ENCODE measurements around the gene NAA35.
"Not testable (repeated sequence)": the region's sequence is repeated elsewhere in the genome, so short reads cannot be mapped to it uniquely, and the experiment has no call there.

The NAA35 gene

GRCh38 chr9:86043999-86044398 is 103.1 kb downstream of the NAA35 start:
- TF ChIP-seq, protein P1, sequence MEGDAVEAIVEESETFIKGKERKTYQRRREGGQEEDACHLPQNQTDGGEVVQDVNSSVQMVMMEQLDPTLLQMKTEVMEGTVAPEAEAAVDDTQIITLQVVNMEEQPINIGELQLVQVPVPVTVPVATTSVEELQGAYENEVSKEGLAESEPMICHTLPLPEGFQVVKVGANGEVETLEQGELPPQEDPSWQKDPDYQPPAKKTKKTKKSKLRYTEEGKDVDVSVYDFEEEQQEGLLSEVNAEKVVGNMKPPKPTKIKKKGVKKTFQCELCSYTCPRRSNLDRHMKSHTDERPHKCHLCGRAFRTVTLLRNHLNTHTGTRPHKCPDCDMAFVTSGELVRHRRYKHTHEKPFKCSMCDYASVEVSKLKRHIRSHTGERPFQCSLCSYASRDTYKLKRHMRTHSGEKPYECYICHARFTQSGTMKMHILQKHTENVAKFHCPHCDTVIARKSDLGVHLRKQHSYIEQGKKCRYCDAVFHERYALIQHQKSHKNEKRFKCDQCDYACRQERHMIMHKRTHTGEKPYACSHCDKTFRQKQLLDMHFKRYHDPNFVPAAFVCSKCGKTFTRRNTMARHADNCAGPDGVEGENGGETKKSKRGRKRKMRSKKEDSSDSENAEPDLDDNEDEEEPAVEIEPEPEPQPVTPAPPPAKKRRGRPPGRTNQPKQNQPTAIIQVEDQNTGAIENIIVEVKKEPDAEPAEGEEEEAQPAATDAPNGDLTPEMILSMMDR (IDR thresholded peaks at IDR 0.05; ENCODE audit: insufficient read depth, low read depth, low read length, missing control alignments) = peak; percentile 21
- peak; percentile 46 for DNase-seq (ENCODE audit: low read depth)
- H3K4me3 ChIP-seq (ENCODE audit: low read depth, low read length) = no peak overlapping the region

- TF ChIP-seq, protein P1 (IDR thresholded peaks at IDR 0.05; ENCODE audit: insufficient read depth, low read depth, low read length, missing control alignments) = no peak
- no peak overlapping the region for H3K4me3 ChIP-seq (ENCODE audit: low read depth, low read length)
- no peak for DNase-seq (ENCODE audit: low read depth)
Measured at GRCh38 chr9:86045654-86046053, 104.7 kb downstream of the NAA35 start.

DNA sequence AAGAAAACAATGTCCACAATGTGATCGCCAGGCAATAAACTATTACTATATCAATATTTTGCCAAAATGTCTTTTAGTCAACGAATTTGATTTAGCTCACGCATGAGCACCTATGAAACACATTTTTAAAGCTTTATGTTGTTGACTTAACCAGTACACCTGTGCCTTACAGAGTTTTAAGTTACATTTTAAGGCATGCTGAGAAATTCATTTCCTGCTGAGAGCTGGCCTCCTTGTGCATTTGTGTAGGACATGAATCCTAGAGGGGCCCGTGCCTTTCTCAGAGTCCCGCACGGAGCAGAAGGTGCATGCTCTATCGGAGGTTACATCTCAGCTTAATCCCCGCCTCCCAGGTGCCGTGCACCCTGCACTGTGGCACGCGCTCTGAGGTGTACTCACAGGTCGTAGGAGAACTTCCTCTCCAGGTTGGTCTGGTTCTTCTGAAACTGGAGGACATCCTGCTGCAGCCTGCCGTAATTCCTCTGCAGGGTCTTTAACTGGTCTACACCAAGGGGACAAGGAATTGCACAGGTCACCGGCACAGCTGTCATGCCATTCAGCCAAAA is 105.2 kb downstream of the NAA35 start:
- DNase-seq (ENCODE audit: low read depth) = no peak
- H3K4me3 ChIP-seq (ENCODE audit: low read depth, low read length) = no peak overlapping the region
- TF ChIP-seq, protein P1 (IDR thresholded peaks at IDR 0.05; ENCODE audit: insufficient read depth, low read depth, low read length, missing control alignments) = no peak

DNA sequence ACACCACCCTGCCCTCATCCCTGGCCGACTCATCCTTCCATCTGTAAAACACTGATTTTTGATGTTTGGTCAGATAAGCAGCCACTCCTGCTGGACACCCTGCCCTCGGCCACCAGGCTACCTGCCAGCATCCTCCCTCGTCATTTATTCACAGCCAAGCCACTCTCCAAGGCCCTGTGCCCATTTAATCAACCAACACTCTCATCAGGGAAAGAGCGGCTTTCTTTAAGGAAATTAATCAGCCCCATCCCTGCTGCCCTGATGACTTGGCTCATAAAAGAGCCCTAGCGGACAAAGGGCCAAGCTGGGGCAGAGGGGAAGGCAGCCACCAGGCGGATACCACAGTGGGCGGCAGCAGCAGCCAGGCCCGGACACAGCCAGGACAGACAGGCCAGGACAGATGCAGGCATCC is 106.0 kb downstream of the NAA35 start:
- TF ChIP-seq, protein P1 (IDR thresholded peaks at IDR 0.05; ENCODE audit: insufficient read depth, low read depth, low read length, missing control alignments) = no peak
- no peak for DNase-seq (ENCODE audit: low read depth)

GRCh38 chr9:86047361-86047760 is 106.4 kb downstream of the NAA35 start:
- no peak overlapping the region for H3K4me3 ChIP-seq (ENCODE audit: low read depth, low read length)
- DNase-seq (ENCODE audit: low read depth) = no peak
- TF ChIP-seq, protein P1 (IDR thresholded peaks at IDR 0.05; ENCODE audit: insufficient read depth, low read depth, low read length, missing control alignments) = no peak

More for the DNA sequence above, 106.0 kb downstream of the NAA35 start:
- H3K4me3 ChIP-seq (ENCODE audit: low read depth, low read length) = no peak overlapping the region

GRCh38 chr9:86048018-86048742 is 107.2 kb downstream of the NAA35 start:
- H3K4me3 ChIP-seq (ENCODE audit: low read depth, low read length); DNase-seq (ENCODE audit: low read depth): not testable (repeated sequence)

GRCh38 chr9:86052556-86053468 is 111.9 kb downstream of the NAA35 start:
- TF ChIP-seq, protein P1 (IDR thresholded peaks at IDR 0.05; ENCODE audit: insufficient read depth, low read depth, low read length, missing control alignments) = no peak
- H3K4me3 ChIP-seq (ENCODE audit: low read depth, low read length) = no peak overlapping the region

More at GRCh38 chr9:86052556-86053468, 111.9 kb downstream of the NAA35 start:
- no peak for DNase-seq (ENCODE audit: low read depth)

Measured in GM12865 (cell line).